SJSA1 (cell line): ENCODE data around the gene SLC22A8. TPM values are rescaled to one million over a fixed set of nuclear protein-coding genes. Genes with fewer than 3 reads are reported as not detected.

Source experiments
- DNase-seq, 2 experiments: peaks; one replicate each; pipeline ENCODE4 v3.0.0-alpha.2; 2015 to 2020; ENCODE audit warnings: low spot score in 2 of 2, low read depth in 1 of 2
- H3K27ac ChIP-seq: fragments of 250-450 bp; sonication (Bioruptor Pico); 2 replicates; pipeline ENCODE4 v1.5.1; 2020; ENCODE audit warnings: mild to moderate bottlenecking, moderate library complexity
- H3K27me3 ChIP-seq: fragments of 250-450 bp; sonication (Bioruptor Pico); replicated peaks from 2 replicates; pipeline ENCODE4 v1.5.1; 2020; ENCODE audit warnings: mild to moderate bottlenecking, moderate library complexity
- H3K36me3 ChIP-seq: fragments of 250-450 bp; sonication (Bioruptor Pico); 2 replicates; pipeline ENCODE4 v1.5.1; 2020; ENCODE audit warnings: mild to moderate bottlenecking
- H3K4me1 ChIP-seq: fragments of 250-450 bp; sonication (Bioruptor Pico); replicated peaks from 2 replicates; pipeline ENCODE4 v1.6.1; 2021; ENCODE audit warnings: mild to moderate bottlenecking
- H3K4me3 ChIP-seq: fragments of 250-450 bp; sonication (Bioruptor Pico); 2 replicates; pipeline ENCODE4 v1.5.1; 2020; ENCODE audit warnings: mild to moderate bottlenecking
- H3K9me3 ChIP-seq: fragments of 250-450 bp; sonication (Bioruptor Pico); replicated peaks from 2 replicates; pipeline ENCODE4 v1.5.1; 2020; ENCODE audit warnings: mild to moderate bottlenecking
- total RNA-seq: library from RNA; depleted of rRNA; stranded (reverse); fragments of >200 nt; shearing (Covaris generic); gene quantifications from 2 replicates; pipeline ENCODE4 v1.2.3, GENCODE V29; 2014

SLC22A8 gene
- total RNA-seq, 1 experiment from 2014 or later, result not detected

- DNase-seq, result no peak
- no peak overlapping the region for H3K27ac ChIP-seq
- H3K36me3 ChIP-seq, result no peaks in the 10 kb centered on the region
- no peak overlapping the region for H3K4me3 ChIP-seq
- H3K27me3 ChIP-seq, result peaks cover 3% of the 10 kb centered on the region; the same call in 1 of the 2 replicates
- no peaks in the 10 kb centered on the region for H3K9me3 ChIP-seq
- H3K4me1 ChIP-seq, result no peaks in the 10 kb centered on the region
These were observed 3.2 kb downstream of the SLC22A8 start for GRCh38 chr11:63012430-63012829.

- no peak for DNase-seq
- no peaks in the 10 kb centered on the region for H3K4me1 ChIP-seq
- H3K4me3 ChIP-seq, result no peak overlapping the region
- 0 out of 2 replicates have a peak, but pooled peaks cover 3% of the 10 kb centered on the region for H3K27me3 ChIP-seq
- H3K27ac ChIP-seq, result no peak overlapping the region
- no peaks in the 10 kb centered on the region for H3K9me3 ChIP-seq
- no peaks in the 10 kb centered on the region for H3K36me3 ChIP-seq
These were observed 4.7 kb downstream of the SLC22A8 start for GRCh38 chr11:63010934-63011439.

GRCh38 chr11:63007920-63008319 is 7.7 kb downstream of the SLC22A8 start:
- no peaks in the 10 kb centered on the region for H3K4me1 ChIP-seq
- no peak overlapping the region for H3K4me3 ChIP-seq
- no peak for DNase-seq
- no peaks in the 10 kb centered on the region for H3K9me3 ChIP-seq
- no peaks in the 10 kb centered on the region for H3K27me3 ChIP-seq
- H3K27ac ChIP-seq, result no peak overlapping the region
- no peaks in the 10 kb centered on the region for H3K36me3 ChIP-seq

GRCh38 chr11:63001456-63001855 is 14.2 kb downstream of the SLC22A8 start:
- Histone ChIP-seq H3K9me3 (no peaks in the 10 kb centered on the region), H3K27ac (no peak overlapping the region), H3K27me3 (peaks cover 8% of the 10 kb centered on the region; the same call in 1 of the 2 replicates), H3K36me3 (no peaks in the 10 kb centered on the region), H3K4me3 (no peak overlapping the region), H3K4me1 (no peaks in the 10 kb centered on the region)
- DNase-seq, result no peak

GRCh38 chr11:62999649-63000048 is 16.0 kb downstream of the SLC22A8 start:
- H3K27me3 ChIP-seq, result peaks cover 8% of the 10 kb centered on the region
- H3K9me3 ChIP-seq, result no peaks in the 10 kb centered on the region
- DNase-seq, result no peak
- H3K4me1 ChIP-seq, result no peaks in the 10 kb centered on the region
- no peaks in the 10 kb centered on the region for H3K36me3 ChIP-seq
- H3K27ac ChIP-seq, result no peak overlapping the region
- no peak overlapping the region for H3K4me3 ChIP-seq

DNA sequence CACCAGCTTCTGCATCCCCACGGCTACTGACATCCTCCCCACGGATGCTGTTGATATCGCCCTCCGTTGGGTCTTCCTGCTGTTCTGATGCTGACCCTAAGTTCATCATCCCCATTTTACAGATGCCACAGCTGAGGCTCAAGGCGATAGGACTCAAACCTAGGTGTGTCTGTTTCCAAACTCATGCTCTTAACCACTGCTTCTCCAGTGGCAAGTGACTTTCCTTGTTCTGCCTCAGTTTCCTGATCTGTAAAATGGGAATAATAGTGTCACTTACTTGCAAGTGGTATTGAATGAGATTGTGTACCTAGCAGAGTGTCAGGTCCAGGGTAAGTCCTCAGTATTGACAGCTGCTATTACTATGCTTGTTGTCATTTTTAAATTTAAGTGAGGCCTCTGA is 16.5 kb downstream of the SLC22A8 start:
- Histone ChIP-seq H3K9me3 (no peaks in the 10 kb centered on the region), H3K27ac (no peak overlapping the region), H3K27me3 (peaks cover 12% of the 10 kb centered on the region), H3K4me1 (no peaks in the 10 kb centered on the region), H3K4me3 (no peak overlapping the region), H3K36me3 (no peaks in the 10 kb centered on the region)
- DNase-seq, result no peak

DNA sequence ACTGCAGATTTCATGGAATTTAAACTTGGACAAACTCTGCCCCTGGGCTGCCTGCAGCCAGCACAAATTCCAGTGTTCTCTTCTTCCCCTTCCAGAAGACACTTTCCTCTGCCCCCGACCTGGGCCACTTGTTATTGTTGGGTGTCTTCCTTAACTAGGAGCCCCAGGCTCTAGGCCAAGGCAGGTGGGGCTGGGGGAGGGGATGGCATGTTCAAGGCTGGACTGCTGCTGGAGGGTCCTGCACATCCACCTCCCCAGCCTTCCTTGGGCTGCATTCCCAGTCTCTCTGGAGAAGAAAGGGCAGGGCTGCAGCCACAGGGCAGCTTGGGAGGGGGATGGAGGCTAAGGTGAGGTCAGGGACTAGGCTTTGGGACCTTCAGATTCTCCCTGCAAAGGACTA is 19.4 kb downstream of the SLC22A8 start:
- H3K4me1 ChIP-seq, result no peaks in the 10 kb centered on the region
- DNase-seq, result no peak
- no peaks in the 10 kb centered on the region for H3K36me3 ChIP-seq
- no peak overlapping the region for H3K4me3 ChIP-seq
- H3K27me3 ChIP-seq, result peaks cover 15% of the 10 kb centered on the region
- no peak overlapping the region for H3K27ac ChIP-seq
- no peaks in the 10 kb centered on the region for H3K9me3 ChIP-seq

- Histone ChIP-seq H3K4me3 (no peak overlapping the region), H3K27ac (no peak overlapping the region), H3K9me3 (no peaks in the 10 kb centered on the region), H3K4me1 (no peaks in the 10 kb centered on the region), H3K27me3 (peaks cover 23% of the 10 kb centered on the region), H3K36me3 (no peaks in the 10 kb centered on the region)
- no peak for DNase-seq
These were observed 20.9 kb downstream of the SLC22A8 start for GRCh38 chr11:62994775-62995174.

DNA sequence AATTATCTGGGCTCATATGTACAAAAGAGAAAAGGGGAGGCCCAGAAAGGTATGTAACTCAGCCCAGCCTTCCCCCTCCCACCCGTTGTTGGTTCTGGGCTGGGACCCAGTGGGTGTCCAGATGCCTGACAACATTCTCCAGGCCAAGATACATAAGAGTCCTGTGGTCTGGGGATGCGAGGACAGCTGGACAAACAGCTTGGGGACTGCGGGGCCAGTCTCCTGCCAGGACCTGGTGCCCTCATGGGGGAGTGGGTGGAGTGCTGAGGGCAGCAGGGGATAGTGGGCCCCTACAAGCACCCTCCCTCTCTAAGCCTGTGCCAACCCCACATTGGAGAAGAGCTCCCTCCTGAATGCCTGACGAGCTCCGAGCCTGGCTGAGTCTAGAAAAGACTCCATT is 27.4 kb downstream of the SLC22A8 start:
- Histone ChIP-seq H3K27me3 (peaks cover 27% of the 10 kb centered on the region), H3K27ac (no peak overlapping the region), H3K36me3 (no peaks in the 10 kb centered on the region), H3K4me1 (no peaks in the 10 kb centered on the region), H3K4me3 (no peak overlapping the region), H3K9me3 (0 out of 2 replicates have a peak, but pooled peaks cover 4% of the 10 kb centered on the region)
- no peak for DNase-seq

DNA sequence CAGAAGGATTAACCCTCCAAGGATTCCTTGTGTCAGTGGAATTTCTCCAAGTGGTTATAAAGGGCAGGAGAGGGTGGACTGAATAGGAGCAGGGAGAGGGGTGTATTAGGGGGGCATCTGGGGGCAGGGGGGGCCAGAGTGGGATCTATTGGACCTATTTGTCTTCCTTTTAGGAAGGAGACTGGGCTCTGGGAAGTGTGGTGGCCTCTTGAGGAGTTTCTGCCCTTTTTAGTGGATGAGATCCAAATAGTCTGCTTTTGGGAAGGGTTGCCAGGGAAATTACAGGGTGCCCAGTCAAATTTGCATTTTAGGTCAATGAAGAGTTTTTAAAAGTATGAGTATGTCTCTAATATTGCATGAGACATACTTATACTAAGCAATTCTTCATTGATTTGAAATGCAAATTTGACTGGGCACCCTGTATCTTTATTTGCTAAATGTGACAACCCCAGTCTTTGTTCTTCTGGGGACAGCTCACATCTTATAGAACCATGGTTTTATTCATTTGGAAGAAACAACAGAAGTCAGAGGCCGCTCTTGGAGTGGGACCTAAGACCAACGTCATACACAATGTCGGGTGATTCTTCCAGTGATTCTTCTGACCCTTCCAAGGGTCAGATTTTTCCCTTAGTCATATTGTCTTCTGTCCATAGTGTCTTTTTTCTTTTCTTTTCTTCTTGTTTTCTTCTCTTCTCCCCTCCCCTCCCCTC is 30.4 kb downstream of the SLC22A8 start:
- Histone ChIP-seq H3K4me3 (no peak overlapping the region), H3K9me3 (0 out of 2 replicates have a peak, but pooled peaks cover 4% of the 10 kb centered on the region), H3K27me3 (peaks cover 24% of the 10 kb centered on the region), H3K36me3 (no peaks in the 10 kb centered on the region), H3K27ac (no peak overlapping the region), H3K4me1 (no peaks in the 10 kb centered on the region)
- no peak for DNase-seq

GRCh38 chr11:62984451-62984991 is 31.1 kb downstream of the SLC22A8 start, which contains the start of gene SLC22A6:
Gene SLC22A6, minus strand, starts transcription at chr11:62984967. Its CDS starts 277 bp downstream, at chr11:62984690.
- peaks cover 25% of the 10 kb centered on the region for H3K27me3 ChIP-seq
- no peaks in the 10 kb centered on the region for H3K4me1 ChIP-seq
- H3K9me3 ChIP-seq, result 0 out of 2 replicates have a peak, but pooled peaks cover 4% of the 10 kb centered on the region
- no peak for DNase-seq
- H3K27ac ChIP-seq, result no peak within 1 kb of the TSS
- H3K4me3 ChIP-seq, result no peak within 1 kb of the TSS
- no peaks in the 10 kb centered on the region for H3K36me3 ChIP-seq

DNA sequence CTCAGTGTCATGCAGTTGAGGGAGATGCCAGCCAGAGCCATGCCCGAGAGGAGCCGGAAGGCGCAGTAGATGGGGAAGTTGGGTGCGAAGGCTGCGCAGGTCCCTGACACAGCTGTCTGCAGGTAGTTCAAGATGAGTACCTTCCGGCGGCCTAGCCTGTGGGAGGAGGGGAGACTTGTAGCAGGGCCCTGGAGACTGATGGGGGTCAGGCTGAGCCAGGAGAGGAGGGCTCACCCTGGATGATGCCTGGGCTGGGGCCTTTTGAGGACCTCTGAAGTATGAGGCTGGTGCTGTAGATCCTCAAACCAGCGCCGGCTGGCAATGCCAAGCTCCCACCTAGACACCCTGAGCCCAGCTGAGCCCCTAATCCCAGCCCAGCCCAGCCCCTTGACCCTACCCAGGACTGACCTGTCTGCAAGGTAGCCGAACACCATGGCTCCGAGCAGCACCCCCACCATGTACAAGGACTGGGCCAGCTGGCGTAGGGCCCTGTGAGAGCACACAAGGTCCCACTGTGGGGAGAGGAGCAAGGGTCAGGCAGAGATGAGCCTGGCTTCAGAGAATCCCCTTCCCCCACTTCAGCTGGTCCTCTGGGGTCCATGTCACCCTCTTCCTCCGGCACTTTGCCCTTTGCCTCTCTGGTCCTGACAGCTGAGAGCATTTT is 32.0 kb downstream of the SLC22A8 start:
- no peaks in the 10 kb centered on the region for H3K4me1 ChIP-seq
- DNase-seq, result no peak
- no peak overlapping the region for H3K4me3 ChIP-seq
- no peak overlapping the region for H3K27ac ChIP-seq
- H3K27me3 ChIP-seq, result peaks cover 25% of the 10 kb centered on the region
- H3K36me3 ChIP-seq, result no peaks in the 10 kb centered on the region
- H3K9me3 ChIP-seq, result 0 out of 2 replicates have a peak, but pooled peaks cover 4% of the 10 kb centered on the region

GRCh38 chr11:62981743-62982142 is 33.9 kb downstream of the SLC22A8 start:
- Histone ChIP-seq H3K36me3 (no peaks in the 10 kb centered on the region), H3K9me3 (no peaks in the 10 kb centered on the region), H3K27me3 (peaks cover 19% of the 10 kb centered on the region), H3K4me3 (no peak overlapping the region), H3K4me1 (no peaks in the 10 kb centered on the region), H3K27ac (no peak overlapping the region)
- no peak for DNase-seq
